ENCODE data around the gene ASIC2. TPM values are rescaled to one million over a fixed set of nuclear protein-coding genes. Genes with fewer than 3 reads are reported as not detected.

The ASIC2 gene
- total and polyA plus RNA-seq, 2 donors (not counting 3 experiments of a cell fraction or from before 2014, with no cell fraction given) = not detected

- CTCF ChIA-PET = no interaction called here
- Histone ChIP-seq H3K9ac (replicated peaks; ENCODE audit: extremely low read depth, insufficient read depth, low read length) (no peak overlapping the region), H3K27ac (ENCODE audit: insufficient read depth, low read depth, low read length) (no peak overlapping the region), H4K20me1 (replicated peaks; ENCODE audit: control insufficient read depth, extremely low read depth, insufficient read depth, low read length) (no peaks in the 10 kb centered on the region), H2AFZ (ENCODE audit: low read depth, low read length) (no peak overlapping the region), H3K27me3 (ENCODE audit: control insufficient read depth in 2 of 2, insufficient read depth in 2 of 2, low read length in 2 of 2) (peaks cover 41 to 42% of the 10 kb centered on the region in 2 experiments), H3K9me1 (replicated peaks; ENCODE audit: control insufficient read depth, extremely low read depth, insufficient read depth, low read length) (no peaks in the 10 kb centered on the region), H3K4me1 (ENCODE audit: control insufficient read depth, extremely low read depth, insufficient read depth, low read length) (peaks cover 12% of the 10 kb centered on the region), H3K4me2 (ENCODE audit: insufficient read depth, low read length) (no peak overlapping the region), H3K9me3 (replicated peaks; ENCODE audit: control insufficient read depth, insufficient read depth, low read length) (no peaks in the 10 kb centered on the region), H3K36me3 (ENCODE audit: control insufficient read depth in 2 of 2, extremely low read depth in 1 of 2, insufficient read depth in 2 of 2, low read length in 2 of 2) (no peaks in the 10 kb centered on the region), H3K4me3 (replicated peaks in 1 of 3; ENCODE audit: insufficient read depth in 1 of 3, low read depth in 1 of 3, low read length in 3 of 3) (no peak overlapping the region), H3K79me2 (ENCODE audit: control insufficient read depth, insufficient read depth, low read length) (no peaks in the 10 kb centered on the region)
- TF ChIP-seq MAX (IDR thresholded peaks at IDR 0.05; ENCODE audit: insufficient read depth, insufficient read length) = no peak
- no peak for DNase-seq (ENCODE audit: low read depth, low spot score)
- dilution Hi-C loops (cut with MboI; ENCODE audit: extremely low pct_ligation_motif_present, low sequenced_read_pairs) (no loop called here), intact Hi-C loops (cut with micrococcal nuclease) (no loop called here)
- FAIRE-seq = no peak
- BruUV-seq (replicated peaks) = no TSS peak
- POLR2A ChIA-PET = no interaction called here
Observed at GRCh38 chr17:33288954-33289353, 4.1 kb downstream of the ASIC2 start.

- Histone ChIP-seq H3K4me2 (ENCODE audit: insufficient read depth, low read length) (no peak overlapping the region), H3K79me2 (ENCODE audit: control insufficient read depth, insufficient read depth, low read length) (no peaks in the 10 kb centered on the region), H3K9me1 (replicated peaks; ENCODE audit: control insufficient read depth, extremely low read depth, insufficient read depth, low read length) (no peaks in the 10 kb centered on the region), H2AFZ (ENCODE audit: low read depth, low read length) (no peak overlapping the region), H3K27me3 (ENCODE audit: control insufficient read depth in 2 of 2, insufficient read depth in 2 of 2, low read length in 2 of 2) (peaks cover 28 to 30% of the 10 kb centered on the region in 2 experiments), H3K9me3 (replicated peaks; ENCODE audit: control insufficient read depth, insufficient read depth, low read length) (no peaks in the 10 kb centered on the region), H3K9ac (replicated peaks; ENCODE audit: extremely low read depth, insufficient read depth, low read length) (no peak overlapping the region), H3K4me1 (ENCODE audit: control insufficient read depth, extremely low read depth, insufficient read depth, low read length) (peaks cover 20% of the 10 kb centered on the region), H4K20me1 (replicated peaks; ENCODE audit: control insufficient read depth, extremely low read depth, insufficient read depth, low read length) (no peaks in the 10 kb centered on the region), H3K27ac (ENCODE audit: insufficient read depth, low read depth, low read length) (no peak overlapping the region), H3K4me3 (replicated peaks in 1 of 3; ENCODE audit: insufficient read depth in 1 of 3, low read depth in 1 of 3, low read length in 3 of 3) (no peak overlapping the region), H3K36me3 (ENCODE audit: control insufficient read depth in 2 of 2, extremely low read depth in 1 of 2, insufficient read depth in 2 of 2, low read length in 2 of 2) (no peaks in the 10 kb centered on the region)
- CTCF ChIA-PET = no interaction called here
- TF ChIP-seq CTCF (IDR thresholded peaks at IDR 0.05; ENCODE audit: extremely low read depth in 1 of 2, insufficient read depth in 1 of 2, low read depth in 1 of 2, low read length in 2 of 2) (no peak), GATA2 (IDR thresholded peaks at IDR 0.05; ENCODE audit: insufficient read depth, insufficient read length, low read depth, low read length) (no peak), JUN (IDR thresholded peaks at IDR 0.05; ENCODE audit: borderline replicate concordance, insufficient read depth, insufficient read length, low read depth) (no peak), FOS (IDR thresholded peaks at IDR 0.05; ENCODE audit: borderline replicate concordance, insufficient read depth, low read length) (no peak), POLR2A (IDR thresholded peaks at IDR 0.05; ENCODE audit: low read depth, low read length) (no peak), MAX (IDR thresholded peaks at IDR 0.05; ENCODE audit: insufficient read depth, insufficient read length) (no peak), MYC (IDR thresholded peaks at IDR 0.05; ENCODE audit: low read depth, low read length) (no peak), EZH2 (IDR thresholded peaks at IDR 0.05; ENCODE audit: borderline replicate concordance, low read depth, low read length, severe bottlenecking) (no peak), POLR2AphosphoS5 (IDR thresholded peaks at IDR 0.05; ENCODE audit: insufficient read depth, low read depth, low read length) (no peak)
- no TSS peak for BruUV-seq (replicated peaks)
- POLR2A ChIA-PET = no interaction called here
- DNase-seq (ENCODE audit: low read depth, low spot score) (no peak), FAIRE-seq (no peak)
- dilution Hi-C loops (cut with MboI; ENCODE audit: extremely low pct_ligation_motif_present, low sequenced_read_pairs) (no loop called here), intact Hi-C loops (cut with micrococcal nuclease) (no loop called here)
Observed at GRCh38 chr17:33287096-33287725, 5.9 kb downstream of the ASIC2 start.

Measured in endothelial cell of umbilical vein (primary cell).